Skeletal muscle tissue (tissue), 4 donors: ENCODE results near the gene ABL1. TPM values are rescaled to one million over a fixed set of nuclear protein-coding genes. Genes with fewer than 3 reads are reported as not detected.
A peak's percentile ranks its signal among the peaks of the same experiment; 100 is the strongest.

ENCODE experiments used
- H3K27ac ChIP-seq: one replicate; pipeline ENCODE4 v1.7.0; 2013; ENCODE audit warnings: mild to moderate bottlenecking, low read depth, low read length, inconsistent platforms
- H3K27me3 ChIP-seq, 3 donors: one replicate each; pipeline ENCODE4 v1.7.0; 2013; ENCODE audit warnings: low read length in 3 of 3; ENCODE audit not compliant: control insufficient read depth in 3 of 3, insufficient read depth in 3 of 3
- H3K36me3 ChIP-seq, 3 donors: one replicate each; pipeline ENCODE4 v1.7.0; 2013; ENCODE audit warnings: low read length in 3 of 3; ENCODE audit not compliant: control insufficient read depth in 3 of 3, insufficient read depth in 3 of 3
- H3K4me1 ChIP-seq, 3 donors: one replicate each; pipeline ENCODE4 v1.7.0; 2013; ENCODE audit warnings: low read length in 3 of 3, mild to moderate bottlenecking in 3 of 3; ENCODE audit not compliant: control insufficient read depth in 3 of 3, insufficient read depth in 3 of 3
- H3K4me3 ChIP-seq, 3 donors: one replicate each; pipeline ENCODE4 v1.7.0; 2013; ENCODE audit warnings: low read length in 3 of 3
- H3K9ac ChIP-seq, 3 donors: one replicate each; pipeline ENCODE4 v1.7.0; 2013; ENCODE audit warnings: low read length in 3 of 3, mild to moderate bottlenecking in 3 of 3, moderate library complexity in 2 of 3, low read depth in 1 of 3
- H3K9me3 ChIP-seq, 3 donors: one replicate each; pipeline ENCODE4 v1.7.0; 2013; ENCODE audit warnings: low read length in 3 of 3; ENCODE audit not compliant: control insufficient read depth in 3 of 3
- total RNA-seq: library from RNA; depleted of rRNA; stranded (reverse); fragments of >200 nt; gene quantifications from one replicate; pipeline ENCODE4 v1.2.3, GENCODE V29; 2014
- donor health status: Osteomylitis.

ABL1 gene
- total RNA-seq, 1 donor from 2014 or later: 27.7 TPM

- H3K36me3 ChIP-seq: no peaks in the 10 kb centered on the region
- peaks cover 36 to 57% (median 46%) of the 10 kb centered on the region in 3 donors for H3K4me1 ChIP-seq
- H3K27me3 ChIP-seq: no peaks in the 10 kb centered on the region
- no peak overlapping the region for H3K27ac ChIP-seq
- H3K9me3 ChIP-seq: no peaks in the 10 kb centered on the region
- H3K4me3 ChIP-seq: peak overlapping the region in 1 of 3 donors; percentile 55
- peak overlapping the region in 1 of 3 donors; percentile 27 for H3K9ac ChIP-seq
Observed at GRCh38 chr9:130837643-130838042, 2.6 kb downstream of the ABL1 start.

GRCh38 chr9:130839132-130840111 is 4.4 kb downstream of the ABL1 start:
- Histone ChIP-seq H3K9me3 (no peaks in the 10 kb centered on the region), H3K9ac (peak overlapping the region in 1 of 3 donors; percentile 10), H3K27me3 (no peaks in the 10 kb centered on the region), H3K4me3 (peak overlapping the region in 1 of 3 donors; percentile 23), H3K4me1 (peaks cover 41 to 63% (median 51%) of the 10 kb centered on the region in 3 donors), H3K27ac (peak overlapping the region; percentile 22), H3K36me3 (no peaks in the 10 kb centered on the region)

- no peaks in the 10 kb centered on the region for H3K36me3 ChIP-seq
- H3K9ac ChIP-seq: peak overlapping the region in 1 of 3 donors; percentile 46
- H3K4me1 ChIP-seq: peaks cover 50 to 69% (median 59%) of the 10 kb centered on the region in 3 donors
- peak overlapping the region; percentile 2 for H3K27ac ChIP-seq
- no peaks in the 10 kb centered on the region for H3K27me3 ChIP-seq
- no peaks in the 10 kb centered on the region for H3K9me3 ChIP-seq
- no peak overlapping the region for H3K4me3 ChIP-seq
Observed at GRCh38 chr9:130842545-130842944, 7.5 kb downstream of the ABL1 start.

DNA sequence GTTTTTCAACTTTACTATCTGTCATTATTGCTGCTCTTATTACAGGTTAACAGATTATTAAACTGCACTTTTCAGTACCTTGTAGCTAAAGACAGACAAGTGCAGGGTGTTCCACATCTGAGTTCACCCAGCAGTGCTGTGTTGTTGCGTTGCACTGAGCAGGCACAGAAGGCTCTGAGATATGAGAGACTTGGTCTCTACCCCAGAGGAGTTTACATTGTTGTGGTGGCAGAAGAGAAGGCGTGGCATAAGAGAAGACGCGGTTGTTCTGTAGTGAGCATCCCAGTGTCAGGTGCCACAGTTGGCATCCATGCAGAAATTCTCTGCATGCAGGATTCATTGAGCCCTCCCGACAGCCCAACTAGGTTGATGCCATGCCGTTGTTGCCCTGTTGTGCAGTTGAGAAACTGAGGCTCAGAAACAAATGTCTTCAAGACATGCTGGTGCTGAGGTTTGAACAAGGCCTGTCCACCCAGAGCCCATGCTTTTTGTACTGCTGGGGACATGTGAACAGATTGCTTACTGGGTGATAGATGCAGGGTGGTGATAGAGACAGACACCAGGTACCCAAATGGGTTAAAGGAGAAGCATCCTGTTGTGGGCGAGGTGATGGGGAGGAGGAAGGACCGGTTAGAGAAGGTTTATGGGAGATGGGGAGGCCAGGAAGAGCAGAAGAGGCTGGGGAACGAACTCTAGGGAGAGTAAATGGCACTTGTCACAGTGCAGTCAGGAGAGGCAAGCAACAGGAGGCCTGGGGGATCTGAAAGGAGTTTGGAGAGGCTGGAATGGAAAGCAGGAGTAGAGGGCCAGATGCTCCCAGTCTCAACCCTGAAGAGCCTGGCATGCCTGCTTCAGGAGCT is 8.2 kb downstream of the ABL1 start:
- peaks cover 55 to 65% (median 63%) of the 10 kb centered on the region in 3 donors for H3K4me1 ChIP-seq
- no peaks in the 10 kb centered on the region for H3K9me3 ChIP-seq
- peak overlapping the region; percentile 49 for H3K27ac ChIP-seq
- no peak overlapping the region for H3K4me3 ChIP-seq
- H3K27me3 ChIP-seq: no peaks in the 10 kb centered on the region
- H3K9ac ChIP-seq: peak overlapping the region in 1 of 3 donors; percentile 46
- no peaks in the 10 kb centered on the region for H3K36me3 ChIP-seq

DNA sequence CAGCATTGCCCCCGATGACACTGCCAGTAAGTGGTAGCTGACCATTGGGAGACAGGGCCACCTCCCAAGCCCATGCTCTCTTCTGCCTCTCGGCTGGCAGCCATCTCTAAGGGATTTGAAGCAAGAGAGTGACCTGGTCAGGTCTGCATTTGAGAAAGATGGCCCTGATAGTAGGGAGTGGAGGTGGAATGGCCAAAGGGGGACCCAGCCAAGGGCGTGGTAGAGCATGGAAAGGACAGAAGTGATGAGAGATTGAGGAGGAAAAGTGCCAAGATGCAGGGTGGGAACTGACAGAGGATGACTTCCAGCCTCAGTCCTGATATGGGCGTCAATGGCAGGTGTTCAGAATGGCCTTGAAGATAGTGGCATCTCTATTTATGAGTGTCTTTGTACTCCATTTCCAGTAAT is 9.0 kb downstream of the ABL1 start:
- Histone ChIP-seq H3K4me3 (no peak overlapping the region), H3K36me3 (no peaks in the 10 kb centered on the region), H3K4me1 (peaks cover 54 to 59% (median 55%) of the 10 kb centered on the region in 3 donors), H3K27me3 (no peaks in the 10 kb centered on the region), H3K9ac (no peak overlapping the region), H3K9me3 (no peaks in the 10 kb centered on the region), H3K27ac (peak overlapping the region; percentile 49)

DNA sequence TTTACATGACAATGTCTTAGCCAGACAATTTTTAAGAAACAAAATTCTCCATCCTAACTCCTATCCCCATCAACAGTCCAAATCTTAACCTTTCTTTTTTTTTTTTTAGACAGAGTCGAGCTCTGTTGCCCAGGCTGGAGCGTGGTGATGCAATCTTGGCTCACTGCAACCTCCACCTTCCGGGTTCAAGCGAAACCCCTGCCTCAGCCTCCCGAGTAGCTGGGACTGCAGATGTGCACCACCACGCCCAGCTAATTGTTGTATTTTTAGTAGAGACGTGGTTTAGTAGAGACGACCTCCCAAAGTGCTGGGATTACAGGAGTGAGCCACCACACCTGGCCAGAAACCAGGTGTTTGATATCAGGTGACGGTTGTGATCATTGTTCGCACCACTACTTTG is 10.2 kb downstream of the ABL1 start:
- Histone ChIP-seq H3K27ac (peak overlapping the region; percentile 82), H3K27me3 (no peaks in the 10 kb centered on the region), H3K4me3 (peak overlapping the region in 1 of 3 donors; percentile 18), H3K9ac (peak overlapping the region in 1 of 3 donors; percentile 35), H3K9me3 (no peaks in the 10 kb centered on the region), H3K4me1 (peaks cover 47 to 52% (median 48%) of the 10 kb centered on the region in 3 donors), H3K36me3 (no peaks in the 10 kb centered on the region)

DNA sequence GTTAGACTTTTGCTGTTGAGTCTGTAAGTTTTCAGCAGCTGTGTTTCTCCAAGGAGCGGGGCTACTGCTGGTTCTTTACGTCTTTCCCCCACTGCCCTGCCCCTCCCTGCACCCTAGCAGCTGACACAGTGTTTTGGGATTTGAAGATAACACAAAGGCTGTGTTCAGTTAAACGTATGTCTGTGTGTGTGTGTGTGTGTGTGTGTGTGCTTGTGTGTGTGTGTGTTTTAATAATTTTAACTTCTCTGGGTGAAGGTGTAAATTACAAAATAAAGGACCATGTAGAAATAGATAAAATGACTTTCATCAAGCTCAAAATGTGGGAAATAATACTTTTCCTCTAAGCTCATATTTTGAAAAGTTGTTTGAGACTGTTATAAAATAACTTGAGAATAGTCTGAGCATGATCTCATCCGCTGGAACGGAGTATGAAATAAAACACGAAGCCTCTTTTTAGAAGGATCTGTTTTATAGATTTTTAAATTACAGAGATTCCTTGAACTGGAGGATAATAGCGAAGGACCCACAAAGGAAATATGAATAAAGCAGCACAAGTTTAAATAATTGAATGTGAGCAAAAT is 10.9 kb downstream of the ABL1 start:
- Histone ChIP-seq H3K4me3 (peak overlapping the region in 2 of 3 donors; percentile 42 to 54), H3K9me3 (no peaks in the 10 kb centered on the region), H3K27me3 (no peaks in the 10 kb centered on the region), H3K27ac (peak overlapping the region; percentile 82), H3K9ac (peak overlapping the region; percentile 17 to 73 (median 39)), H3K36me3 (no peaks in the 10 kb centered on the region), H3K4me1 (peaks cover 46 to 52% (median 48%) of the 10 kb centered on the region in 3 donors)

- Histone ChIP-seq H3K4me1 (peaks cover 46 to 52% (median 48%) of the 10 kb centered on the region in 3 donors), H3K9ac (peak overlapping the region; percentile 17 to 73 (median 39)), H3K36me3 (no peaks in the 10 kb centered on the region), H3K27me3 (no peaks in the 10 kb centered on the region), H3K4me3 (peak overlapping the region in 2 of 3 donors; percentile 42 to 54), H3K27ac (peak overlapping the region; percentile 82), H3K9me3 (no peaks in the 10 kb centered on the region)
Observed at GRCh38 chr9:130846487-130847305, 11.6 kb downstream of the ABL1 start.
